OCI-LY7 (cell line): ENCODE results near the gene JPT2. TPM values are rescaled to one million over a fixed set of nuclear protein-coding genes. Genes with fewer than 3 reads are reported as not detected.

Experiments
- BruUV-seq: library from RNA; stranded (reverse); fragments of 400-500 nt; replicated peaks from 2 replicates; lab custom pipeline; 2021; lab: Mats Ljungman, UMichigan
- CTCF ChIA-PET: fragments of 300-600 bp; sonication (Branson Sonifier 250); formaldehyde crosslinking; loops from one replicate; lab custom pipeline; 2022; ENCODE audit warnings: antibody characterized with exemption; ENCODE audit not compliant: unreplicated experiment; lab: Charles Lee
- POLR2A ChIA-PET: fragments of 300-600 bp; sonication (Branson Sonifier 250); formaldehyde crosslinking; loops from one replicate; lab custom pipeline; 2022; ENCODE audit warnings: antibody characterized with exemption; lab: Charles Lee
- DNase-seq: peaks from one replicate; pipeline ENCODE4 v3.0.0-alpha.2; 2015; ENCODE audit warnings: low spot score
- H2AFZ ChIP-seq: fragments of 200-600 bp; sonication (generic), shearing (Covaris generic); 2 replicates; pipeline ENCODE4 v1.6.1; 2014; ENCODE audit warnings: mild to moderate bottlenecking, antibody characterized with exemption, low read length, moderate library complexity
- H3K27ac ChIP-seq: fragments of 200-600 bp; sonication (generic); 2 replicates; pipeline ENCODE4 v1.5.1; 2014; ENCODE audit warnings: mixed run types, low read depth, mild to moderate bottlenecking, moderate library complexity, low read length, inconsistent platforms; ENCODE audit not compliant: poor library complexity, severe bottlenecking
- H3K36me3 ChIP-seq: fragments of 200-600 bp; sonication (generic); 2 replicates; pipeline ENCODE4 v1.6.1; 2014; ENCODE audit warnings: mild to moderate bottlenecking, antibody characterized with exemption, low read length, moderate library complexity, mixed read lengths; ENCODE audit not compliant: insufficient read depth
- H3K4me1 ChIP-seq: fragments of 200-600 bp; sonication (generic); 2 replicates; pipeline ENCODE4 v1.5.1; 2014; ENCODE audit warnings: mild to moderate bottlenecking, low read length; ENCODE audit not compliant: insufficient read depth, poor library complexity, severe bottlenecking
- H3K4me2 ChIP-seq: fragments of 200-600 bp; sonication (generic); 2 replicates; pipeline ENCODE4 v1.6.1; 2014; ENCODE audit warnings: mild to moderate bottlenecking, low read length
- H3K4me3 ChIP-seq: fragments of 200-600 bp; sonication (generic); 2 replicates; pipeline ENCODE4 v1.5.1; 2014; ENCODE audit warnings: mild to moderate bottlenecking, low read depth, low read length; ENCODE audit not compliant: poor library complexity, severe bottlenecking
- H3K79me2 ChIP-seq: fragments of 200-600 bp; sonication (generic); 2 replicates; pipeline ENCODE4 v1.6.1; 2016; ENCODE audit warnings: low read depth, mild to moderate bottlenecking, low read length, moderate library complexity, mixed read lengths; ENCODE audit not compliant: insufficient read depth
- H3K9me2 ChIP-seq: fragments of 200-600 bp; sonication (generic); 2 replicates; pipeline ENCODE4 v1.6.1; 2016; ENCODE audit warnings: mild to moderate bottlenecking, low read length, mixed read lengths; ENCODE audit not compliant: insufficient read depth
- H3K9me3 ChIP-seq: fragments of 200-600 bp; sonication (generic); 2 replicates; pipeline ENCODE4 v1.6.1; 2014; ENCODE audit warnings: mild to moderate bottlenecking, mixed run types, low read length, mixed read lengths
- H4K20me1 ChIP-seq: fragments of 200-600 bp; sonication (generic); 2 replicates; pipeline ENCODE4 v1.6.1; 2014; ENCODE audit warnings: mild to moderate bottlenecking, antibody characterized with exemption, low read length, moderate library complexity, mixed read lengths; ENCODE audit not compliant: insufficient read depth
- EZH2phosphoT487 ChIP-seq: fragments of 200-600 bp; sonication (generic); IDR thresholded peaks from 2 replicates; pipeline ENCODE4 v1.6.1; 2018; ENCODE audit warnings: low read depth, borderline replicate concordance, mild to moderate bottlenecking, mixed run types, antibody characterized with exemption, low read length, moderate library complexity, mixed read lengths
- intact Hi-C: fragments of 100-400 bp; cut with micrococcal nuclease; formaldehyde crosslinking; loops from one replicate; pipeline ENCODE4 v1.10.0; 2022; ENCODE audit not compliant: unreplicated experiment
- total RNA-seq, 2 experiments: library from RNA; depleted of rRNA in 1 of 2; stranded (reverse); fragments of >200 nt in 1 of 2; shearing (Covaris generic) in 1 of 2; gene quantifications; 2 replicates each; pipeline ENCODE4 v1.2.3, GENCODE V29; 2014 to 2022
- TF ChIP-seq, protein P1 (sequence below): fragments of 200-600 bp; sonication (generic); conservative IDR thresholded peaks from 2 replicates; pipeline ENCODE4 v1.5.1; 2014; ENCODE audit warnings: mild to moderate bottlenecking, antibody characterized with exemption, low read length, moderate library complexity, mixed read lengths

The JPT2 gene
- total RNA-seq, 2 experiments from 2014 or later, result 67.4 to 75.2 TPM

DNA sequence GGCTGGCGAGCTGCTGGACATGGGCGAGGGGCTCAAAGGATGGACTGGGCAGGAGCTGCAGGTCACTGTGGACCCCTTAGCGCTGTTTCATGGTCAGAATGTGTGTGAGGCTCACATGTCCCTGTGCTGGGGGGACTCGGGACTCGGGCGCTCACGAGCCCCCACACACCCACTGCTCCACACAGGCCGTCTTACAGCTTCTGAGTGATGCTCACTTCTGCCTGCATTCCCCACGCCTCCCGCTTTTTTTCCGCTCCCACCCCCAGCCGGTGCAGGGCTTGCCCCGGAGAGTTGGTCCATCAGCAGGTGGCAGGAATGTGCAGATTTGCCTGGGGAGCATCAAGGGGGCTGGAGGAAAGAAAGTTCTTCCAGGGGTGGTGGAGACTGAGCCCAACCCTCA lies 20.2 kb upstream of the JPT2 start:
- POLR2A ChIA-PET, result no interaction called here

DNA sequence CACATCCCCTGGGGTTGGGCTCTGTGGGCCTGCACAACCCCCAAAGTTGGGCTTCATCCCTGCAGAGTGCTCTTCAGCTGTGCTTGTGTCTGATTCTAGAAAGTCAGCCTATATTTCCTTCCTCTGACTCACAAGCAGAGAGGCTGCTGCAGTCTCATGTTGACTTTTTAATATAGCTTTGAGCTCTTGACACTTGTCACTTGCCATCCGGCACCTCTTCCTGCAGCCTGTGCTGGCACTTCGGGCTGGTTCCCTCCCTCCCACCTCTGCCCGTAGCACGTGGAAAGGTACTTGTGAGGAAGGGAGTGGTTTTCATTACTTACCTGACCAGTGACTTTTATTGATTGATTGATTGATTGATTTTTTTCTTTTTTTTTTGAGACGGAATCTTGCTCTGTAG lies 19.0 kb upstream of the JPT2 start:
- Histone ChIP-seq H3K79me2 (no peaks in the 10 kb centered on the region), H3K9me2 (no peaks in the 10 kb centered on the region), H3K4me1 (no peaks in the 10 kb centered on the region), H4K20me1 (no peaks in the 10 kb centered on the region), H3K9me3 (no peaks in the 10 kb centered on the region), H3K27ac (no peak overlapping the region), H3K4me2 (no peak overlapping the region), H2AFZ (no peak overlapping the region), H3K36me3 (peaks cover 50% of the 10 kb centered on the region), H3K4me3 (no peak overlapping the region)
- intact Hi-C loops, result no loop called here
- no peak for DNase-seq
- no peak for TF ChIP-seq EZH2phosphoT487
- TF ChIP-seq, protein P1, sequence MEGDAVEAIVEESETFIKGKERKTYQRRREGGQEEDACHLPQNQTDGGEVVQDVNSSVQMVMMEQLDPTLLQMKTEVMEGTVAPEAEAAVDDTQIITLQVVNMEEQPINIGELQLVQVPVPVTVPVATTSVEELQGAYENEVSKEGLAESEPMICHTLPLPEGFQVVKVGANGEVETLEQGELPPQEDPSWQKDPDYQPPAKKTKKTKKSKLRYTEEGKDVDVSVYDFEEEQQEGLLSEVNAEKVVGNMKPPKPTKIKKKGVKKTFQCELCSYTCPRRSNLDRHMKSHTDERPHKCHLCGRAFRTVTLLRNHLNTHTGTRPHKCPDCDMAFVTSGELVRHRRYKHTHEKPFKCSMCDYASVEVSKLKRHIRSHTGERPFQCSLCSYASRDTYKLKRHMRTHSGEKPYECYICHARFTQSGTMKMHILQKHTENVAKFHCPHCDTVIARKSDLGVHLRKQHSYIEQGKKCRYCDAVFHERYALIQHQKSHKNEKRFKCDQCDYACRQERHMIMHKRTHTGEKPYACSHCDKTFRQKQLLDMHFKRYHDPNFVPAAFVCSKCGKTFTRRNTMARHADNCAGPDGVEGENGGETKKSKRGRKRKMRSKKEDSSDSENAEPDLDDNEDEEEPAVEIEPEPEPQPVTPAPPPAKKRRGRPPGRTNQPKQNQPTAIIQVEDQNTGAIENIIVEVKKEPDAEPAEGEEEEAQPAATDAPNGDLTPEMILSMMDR, result no peak
- POLR2A ChIA-PET, result interaction anchor here (0.7 kb wide), 1 partner anchor 9 kb away, joined by 3 read pairs; no protein-coding TSS in a partner anchor
- BruUV-seq, result no TSS peak
- CTCF ChIA-PET, result no interaction called here

More for the DNA sequence above, 20.2 kb upstream of the JPT2 start:
- Histone ChIP-seq H3K79me2 (no peaks in the 10 kb centered on the region), H3K4me2 (no peak overlapping the region), H3K36me3 (peaks cover 44% of the 10 kb centered on the region), H2AFZ (no peak overlapping the region), H3K9me3 (no peaks in the 10 kb centered on the region), H3K4me1 (no peaks in the 10 kb centered on the region), H3K4me3 (no peak overlapping the region), H3K27ac (no peak overlapping the region), H3K9me2 (no peaks in the 10 kb centered on the region), H4K20me1 (no peaks in the 10 kb centered on the region)
- intact Hi-C loops, result no loop called here
- no peak for DNase-seq
- CTCF ChIA-PET, result no interaction called here
- no TSS peak for BruUV-seq
- TF ChIP-seq, protein P1, result no peak

DNA sequence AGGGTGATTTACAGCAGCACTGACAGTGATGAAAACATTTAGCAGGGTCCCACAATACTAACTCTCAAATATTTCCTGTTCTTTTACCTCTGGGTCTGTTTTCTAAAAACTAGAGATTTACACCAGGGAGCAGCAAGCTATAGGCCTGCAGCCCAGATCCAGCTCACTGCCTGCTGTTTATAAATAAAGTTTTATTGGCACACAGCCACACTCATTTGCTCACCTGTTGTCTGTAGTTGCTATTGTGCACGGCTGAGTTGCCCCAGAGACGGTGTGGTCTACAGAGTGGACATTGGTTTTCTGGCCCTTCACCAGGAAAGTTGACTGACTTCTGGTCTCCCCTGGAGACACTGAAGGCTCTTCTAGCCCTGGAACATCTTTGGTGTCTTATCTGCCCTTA lies 16.3 kb upstream of the JPT2 start:
- no peaks in the 10 kb centered on the region for H3K9me2 ChIP-seq
- ChIA-PET CTCF (no interaction called here), POLR2A (no interaction called here)
- no peaks in the 10 kb centered on the region for H3K79me2 ChIP-seq
- H3K27ac ChIP-seq, result no peak overlapping the region
- no peak overlapping the region for H2AFZ ChIP-seq
- H3K9me3 ChIP-seq, result no peaks in the 10 kb centered on the region
- intact Hi-C loops, result no loop called here
- H3K4me2 ChIP-seq, result no peak overlapping the region
- no peaks in the 10 kb centered on the region for H4K20me1 ChIP-seq
- no peak for DNase-seq
- no peaks in the 10 kb centered on the region for H3K4me1 ChIP-seq
- peaks cover 61% of the 10 kb centered on the region for H3K36me3 ChIP-seq
- BruUV-seq, result no TSS peak
- no peak overlapping the region for H3K4me3 ChIP-seq
- TF ChIP-seq, protein P1, result no peak
- TF ChIP-seq EZH2phosphoT487, result no peak
